SHP77 (cell line): Measurements from ENCODE around the gene THAP3.

Source experiments
- DNase-seq, 2 experiments: peaks; one replicate each; lab custom pipeline; 2025; lab: John Stamatoyannopoulos, UW

The THAP3 gene

GRCh38 chr1:6624710-6625583 lies at the start of gene THAP3:
TSS of gene THAP3 (plus strand) at chr1:6624868. CDS start at chr1:6625219, 351 bp downstream.
- peak; percentile 64 to 77 for DNase-seq

- DNase-seq: no peak
Observed at GRCh38 chr1:6577831-6578525, 46.7 kb upstream of the THAP3 start.

- DNase-seq: no peak
Observed at GRCh38 chr1:6578624-6579373, 45.9 kb upstream of the THAP3 start.

- DNase-seq: peak; percentile 94 to 97
Observed at GRCh38 chr1:6579374-6580118, 45.1 kb upstream of the THAP3 start, which contains the start of gene ZBTB48. TSS of gene ZBTB48 (plus strand) at chr1:6579994. CDS start at chr1:6580610, 616 bp downstream.

- DNase-seq: no peak
Observed at GRCh38 chr1:6580119-6580592, 44.5 kb upstream of the THAP3 start.

- no peak for DNase-seq
Observed at GRCh38 chr1:6580593-6581409, 43.9 kb upstream of the THAP3 start.

- no peak for DNase-seq
Observed at GRCh38 chr1:6581561-6582305, 42.9 kb upstream of the THAP3 start.

GRCh38 chr1:6582370-6582769 lies 42.3 kb upstream of the THAP3 start:
- no peak for DNase-seq

- no peak for DNase-seq
Observed at GRCh38 chr1:6584126-6585080, 40.3 kb upstream of the THAP3 start.

- DNase-seq: no peak
Observed at GRCh38 chr1:6585081-6585722, 39.5 kb upstream of the THAP3 start.

- no peak for DNase-seq
Observed at GRCh38 chr1:6585841-6586240, 38.8 kb upstream of the THAP3 start.

GRCh38 chr1:6586404-6586816 lies 38.3 kb upstream of the THAP3 start:
- no peak for DNase-seq

GRCh38 chr1:6587261-6588005 lies 37.2 kb upstream of the THAP3 start:
- DNase-seq: peak; percentile 44 to 81

GRCh38 chr1:6588128-6588892 lies 36.4 kb upstream of the THAP3 start:
- no peak for DNase-seq

GRCh38 chr1:6588893-6589520 lies 35.7 kb upstream of the THAP3 start:
- no peak for DNase-seq

- no peak for DNase-seq
Observed at GRCh38 chr1:6590046-6590445, 34.6 kb upstream of the THAP3 start.
